ENCODE results near the gene USP43. TPM values are rescaled to one million over a fixed set of nuclear protein-coding genes. Genes with fewer than 3 reads are reported as not detected.

Gene USP43
- polyA plus RNA-seq, 1 donor from 2014 or later, result 0.53 TPM

DNA sequence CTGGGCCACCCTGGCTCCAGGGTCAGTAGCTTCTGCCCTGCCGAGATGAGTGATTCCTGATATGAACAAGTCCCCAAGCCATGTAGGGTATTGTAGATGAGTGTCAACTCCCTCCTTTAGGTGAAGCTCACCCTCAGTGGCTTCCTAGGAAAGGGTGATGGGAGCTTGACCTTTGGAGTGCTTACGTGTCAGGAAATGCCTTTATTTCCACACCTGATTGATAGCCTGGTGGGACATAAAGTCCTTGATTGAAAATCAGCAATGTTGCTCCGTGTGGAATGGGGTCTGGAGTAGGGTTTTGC is 58.4 kb downstream of the USP43 start:
- Histone ChIP-seq H3K9me3 (ENCODE audit: low read length) (peaks cover 3% of the 10 kb centered on the region), H2AFZ (ENCODE audit: low read depth, low read length) (no peak overlapping the region), H3K4me3 (ENCODE audit: low read length) (no peak overlapping the region), H3K27me3 (ENCODE audit: insufficient read depth, low read depth, low read length) (no peaks in the 10 kb centered on the region), H3K27ac (ENCODE audit: low read length) (no peak overlapping the region), H3F3A (ENCODE audit: insufficient read depth, low read length, poor library complexity, severe bottlenecking) (no peaks in the 10 kb centered on the region), H3K36me3 (ENCODE audit: insufficient read depth, low read length) (no peaks in the 10 kb centered on the region), H3K4me2 (ENCODE audit: low read length) (no peak overlapping the region), H3K9me2 (ENCODE audit: insufficient read depth, low read length) (no peaks in the 10 kb centered on the region), H3K9ac (ENCODE audit: low read length) (no peak overlapping the region), H4K20me1 (ENCODE audit: insufficient read depth) (no peaks in the 10 kb centered on the region), H3K79me2 (replicated peaks; ENCODE audit: insufficient read depth, low read length) (no peaks in the 10 kb centered on the region)
- TF ChIP-seq EP300 (conservative IDR thresholded peaks at IDR 0.05; ENCODE audit: poor library complexity, severe bottlenecking), result no peak
- TF ChIP-seq, protein P1, sequence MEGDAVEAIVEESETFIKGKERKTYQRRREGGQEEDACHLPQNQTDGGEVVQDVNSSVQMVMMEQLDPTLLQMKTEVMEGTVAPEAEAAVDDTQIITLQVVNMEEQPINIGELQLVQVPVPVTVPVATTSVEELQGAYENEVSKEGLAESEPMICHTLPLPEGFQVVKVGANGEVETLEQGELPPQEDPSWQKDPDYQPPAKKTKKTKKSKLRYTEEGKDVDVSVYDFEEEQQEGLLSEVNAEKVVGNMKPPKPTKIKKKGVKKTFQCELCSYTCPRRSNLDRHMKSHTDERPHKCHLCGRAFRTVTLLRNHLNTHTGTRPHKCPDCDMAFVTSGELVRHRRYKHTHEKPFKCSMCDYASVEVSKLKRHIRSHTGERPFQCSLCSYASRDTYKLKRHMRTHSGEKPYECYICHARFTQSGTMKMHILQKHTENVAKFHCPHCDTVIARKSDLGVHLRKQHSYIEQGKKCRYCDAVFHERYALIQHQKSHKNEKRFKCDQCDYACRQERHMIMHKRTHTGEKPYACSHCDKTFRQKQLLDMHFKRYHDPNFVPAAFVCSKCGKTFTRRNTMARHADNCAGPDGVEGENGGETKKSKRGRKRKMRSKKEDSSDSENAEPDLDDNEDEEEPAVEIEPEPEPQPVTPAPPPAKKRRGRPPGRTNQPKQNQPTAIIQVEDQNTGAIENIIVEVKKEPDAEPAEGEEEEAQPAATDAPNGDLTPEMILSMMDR (IDR thresholded peaks at IDR 0.05; ENCODE audit: poor library complexity, severe bottlenecking), result no peak

DNA sequence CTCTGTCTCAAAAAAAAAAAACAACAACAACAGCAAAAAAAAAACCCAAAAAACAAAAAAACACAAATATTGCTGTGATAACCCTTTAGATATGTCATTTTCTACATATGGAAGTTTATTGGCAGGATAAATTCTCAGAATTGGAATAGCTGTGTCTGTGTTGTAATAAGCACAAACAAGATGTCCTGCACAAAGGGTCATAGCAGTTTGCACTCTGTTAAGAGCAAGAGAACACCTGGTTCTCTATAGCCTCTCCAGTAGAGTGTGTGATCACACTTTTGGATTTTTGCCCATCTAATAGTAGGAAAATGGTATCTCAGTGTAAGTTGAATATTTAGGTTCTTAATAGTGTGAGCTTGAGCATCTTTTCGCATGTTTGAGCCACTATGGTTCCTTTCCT is 60.4 kb downstream of the USP43 start:
- H3K9me3 ChIP-seq (ENCODE audit: low read length), result peaks cover 3% of the 10 kb centered on the region

More for the DNA sequence above, 60.4 kb downstream of the USP43 start:
- H3K4me3 ChIP-seq (ENCODE audit: low read length), result no peak overlapping the region
- no peaks in the 10 kb centered on the region for H3K36me3 ChIP-seq (ENCODE audit: insufficient read depth, low read length)
- no peaks in the 10 kb centered on the region for H4K20me1 ChIP-seq (ENCODE audit: insufficient read depth)
- H2AFZ ChIP-seq (ENCODE audit: low read depth, low read length), result no peak overlapping the region
- H3K9me2 ChIP-seq (ENCODE audit: insufficient read depth, low read length), result no peaks in the 10 kb centered on the region
- no peak overlapping the region for H3K4me2 ChIP-seq (ENCODE audit: low read length)
- no peak overlapping the region for H3K9ac ChIP-seq (ENCODE audit: low read length)
- TF ChIP-seq POLR2AphosphoS5 (IDR thresholded peaks at IDR 0.05), result no peak
- TF ChIP-seq SMC3 (conservative IDR thresholded peaks at IDR 0.05; ENCODE audit: poor library complexity), result no peak
- TF ChIP-seq, protein P2, sequence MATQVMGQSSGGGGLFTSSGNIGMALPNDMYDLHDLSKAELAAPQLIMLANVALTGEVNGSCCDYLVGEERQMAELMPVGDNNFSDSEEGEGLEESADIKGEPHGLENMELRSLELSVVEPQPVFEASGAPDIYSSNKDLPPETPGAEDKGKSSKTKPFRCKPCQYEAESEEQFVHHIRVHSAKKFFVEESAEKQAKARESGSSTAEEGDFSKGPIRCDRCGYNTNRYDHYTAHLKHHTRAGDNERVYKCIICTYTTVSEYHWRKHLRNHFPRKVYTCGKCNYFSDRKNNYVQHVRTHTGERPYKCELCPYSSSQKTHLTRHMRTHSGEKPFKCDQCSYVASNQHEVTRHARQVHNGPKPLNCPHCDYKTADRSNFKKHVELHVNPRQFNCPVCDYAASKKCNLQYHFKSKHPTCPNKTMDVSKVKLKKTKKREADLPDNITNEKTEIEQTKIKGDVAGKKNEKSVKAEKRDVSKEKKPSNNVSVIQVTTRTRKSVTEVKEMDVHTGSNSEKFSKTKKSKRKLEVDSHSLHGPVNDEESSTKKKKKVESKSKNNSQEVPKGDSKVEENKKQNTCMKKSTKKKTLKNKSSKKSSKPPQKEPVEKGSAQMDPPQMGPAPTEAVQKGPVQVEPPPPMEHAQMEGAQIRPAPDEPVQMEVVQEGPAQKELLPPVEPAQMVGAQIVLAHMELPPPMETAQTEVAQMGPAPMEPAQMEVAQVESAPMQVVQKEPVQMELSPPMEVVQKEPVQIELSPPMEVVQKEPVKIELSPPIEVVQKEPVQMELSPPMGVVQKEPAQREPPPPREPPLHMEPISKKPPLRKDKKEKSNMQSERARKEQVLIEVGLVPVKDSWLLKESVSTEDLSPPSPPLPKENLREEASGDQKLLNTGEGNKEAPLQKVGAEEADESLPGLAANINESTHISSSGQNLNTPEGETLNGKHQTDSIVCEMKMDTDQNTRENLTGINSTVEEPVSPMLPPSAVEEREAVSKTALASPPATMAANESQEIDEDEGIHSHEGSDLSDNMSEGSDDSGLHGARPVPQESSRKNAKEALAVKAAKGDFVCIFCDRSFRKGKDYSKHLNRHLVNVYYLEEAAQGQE (IDR thresholded peaks at IDR 0.05; ENCODE audit: borderline replicate concordance), result no peak
- TF ChIP-seq, protein P1 (IDR thresholded peaks at IDR 0.05; ENCODE audit: poor library complexity, severe bottlenecking), result no peak
- no peaks in the 10 kb centered on the region for H3K79me2 ChIP-seq (replicated peaks; ENCODE audit: insufficient read depth, low read length)
- no peak overlapping the region for H3K27ac ChIP-seq (ENCODE audit: low read length)
- H3K27me3 ChIP-seq (ENCODE audit: insufficient read depth, low read depth, low read length), result no peaks in the 10 kb centered on the region
- H3F3A ChIP-seq (ENCODE audit: insufficient read depth, low read length, poor library complexity, severe bottlenecking), result no peaks in the 10 kb centered on the region
